GM23248 (cell line): Measurements from ENCODE around the gene PLPPR2.

Experiments used
- EZH2 ChIP-seq: fragments of 200-600 bp; sonication (generic); IDR thresholded peaks from 2 replicates; pipeline ENCODE4 v1.6.1; 2018; ENCODE audit warnings: antibody characterized with exemption, mild to moderate bottlenecking; ENCODE audit not compliant: insufficient read depth, poor library complexity, severe bottlenecking
- EZH2phosphoT487 ChIP-seq: fragments of 200-600 bp; sonication (generic); IDR thresholded peaks from 2 replicates; pipeline ENCODE4 v1.6.1; 2018; ENCODE audit warnings: antibody characterized with exemption, moderate library complexity, mild to moderate bottlenecking, low read depth; ENCODE audit not compliant: insufficient read depth

DNA sequence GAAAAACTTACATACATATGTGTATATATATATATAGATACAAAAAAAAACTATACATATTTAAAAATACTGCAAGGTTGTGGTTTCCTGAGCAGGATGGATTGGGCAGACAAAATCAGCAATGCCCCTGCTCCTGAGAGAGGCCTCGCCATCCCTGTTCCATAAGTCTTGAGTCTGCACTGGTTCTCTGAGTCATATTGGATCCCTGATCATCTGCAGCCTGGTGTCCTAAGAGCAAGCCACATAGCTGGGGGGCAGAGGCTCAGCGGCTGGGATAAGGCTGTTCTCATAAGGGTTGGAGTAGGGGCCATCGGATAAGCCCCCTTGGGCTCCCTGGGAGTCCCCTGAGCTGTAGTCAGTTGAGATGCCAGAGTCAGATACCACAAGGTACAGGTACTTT is 22.5 kb downstream of the PLPPR2 start:
- TF ChIP-seq EZH2phosphoT487 (no peak), EZH2 (no peak)
